Gastroesophageal sphincter (tissue), 4 donors: Measurements from ENCODE around the gene GALNT17. TPM values are rescaled to one million over a fixed set of nuclear protein-coding genes. Genes with fewer than 3 reads are reported as not detected.

ENCODE experiments used
- ATAC-seq: fragments of 150-250 bp; one replicate; pipeline ENCODE4 v1.9.1; 2016; ENCODE audit warnings: mild to moderate bottlenecking, moderate library complexity
- H3K27ac ChIP-seq, 4 donors: fragments of 200-600 bp; sonication (generic) in 3 of 4; 1 replicate in 3 of 4; 2 replicates in 1 of 4; pipeline ENCODE4 v1.5.1; 2016 to 2019
- H3K27me3 ChIP-seq: fragments of 200-600 bp; sonication (generic); one replicate; pipeline ENCODE4 v1.5.1; 2019
- H3K36me3 ChIP-seq, 2 donors: fragments of 200-600 bp; sonication (generic); one replicate each; pipeline ENCODE4 v1.5.1; 2019; ENCODE audit warnings: control low read depth in 1 of 2
- H3K4me1 ChIP-seq, 3 donors: fragments of 200-600 bp; sonication (generic); 1 replicate in 2 of 3; 2 replicates in 1 of 3; pipeline ENCODE4 v1.5.1; 2016 to 2019; ENCODE audit warnings: control low read depth in 2 of 3
- H3K4me3 ChIP-seq, 2 donors: fragments of 200-600 bp; sonication (generic); one replicate each; pipeline ENCODE4 v1.5.1; 2019; ENCODE audit warnings: mild to moderate bottlenecking in 1 of 2, moderate library complexity in 1 of 2
- H3K9me3 ChIP-seq, 3 donors: fragments of 200-600 bp; sonication (generic); one replicate each; pipeline ENCODE4 v1.5.1; 2017 to 2019; ENCODE audit warnings: control low read depth in 2 of 3
- EP300 ChIP-seq: sonication (generic); formaldehyde crosslinking; IDR thresholded peaks from one replicate; pipeline ENCODE4 v1.6.1; 2017; ENCODE audit warnings: antibody characterized with exemption, mild to moderate bottlenecking
- POLR2A ChIP-seq, 2 donors: fragments of 450-650 bp; IDR thresholded peaks; one replicate each; pipeline ENCODE4 v1.6.1; 2017; ENCODE audit warnings: antibody characterized with exemption in 2 of 2, mild to moderate bottlenecking in 2 of 2, moderate library complexity in 1 of 2
- POLR2AphosphoS5 ChIP-seq: sonication (generic); formaldehyde crosslinking; IDR thresholded peaks from one replicate; pipeline ENCODE4 v1.6.1; 2017; ENCODE audit warnings: antibody characterized with exemption
- WGBS, 2 donors: methylation state at CpG; one replicate each; pipeline ENCODE4 v1.1.5; 2018; ENCODE audit warnings: low coverage in 1 of 2; 5-methylcytosine and 5-hydroxymethylcytosine counted together
- total RNA-seq, 4 donors: library from RNA; depleted of rRNA; stranded (reverse); fragments of >200 nt; gene quantifications; one replicate each; pipeline ENCODE4 v1.1.0, GENCODE V29; 2016
- TF ChIP-seq, protein P1 (sequence below), 4 experiments: fragments of 200-600 bp in 2 of 4; fragments of 450-650 bp in 2 of 4; sonication (generic) in 1 of 4; IDR thresholded peaks; one replicate each; pipeline ENCODE4 v1.5.1; 2017 to 2019; ENCODE audit warnings: antibody characterized with exemption in 4 of 4, mild to moderate bottlenecking in 2 of 4, moderate library complexity in 2 of 4

GALNT17 gene
- total RNA-seq, 4 donors from 2014 or later = 16.7 to 93.2 (median 34.8) TPM

DNA sequence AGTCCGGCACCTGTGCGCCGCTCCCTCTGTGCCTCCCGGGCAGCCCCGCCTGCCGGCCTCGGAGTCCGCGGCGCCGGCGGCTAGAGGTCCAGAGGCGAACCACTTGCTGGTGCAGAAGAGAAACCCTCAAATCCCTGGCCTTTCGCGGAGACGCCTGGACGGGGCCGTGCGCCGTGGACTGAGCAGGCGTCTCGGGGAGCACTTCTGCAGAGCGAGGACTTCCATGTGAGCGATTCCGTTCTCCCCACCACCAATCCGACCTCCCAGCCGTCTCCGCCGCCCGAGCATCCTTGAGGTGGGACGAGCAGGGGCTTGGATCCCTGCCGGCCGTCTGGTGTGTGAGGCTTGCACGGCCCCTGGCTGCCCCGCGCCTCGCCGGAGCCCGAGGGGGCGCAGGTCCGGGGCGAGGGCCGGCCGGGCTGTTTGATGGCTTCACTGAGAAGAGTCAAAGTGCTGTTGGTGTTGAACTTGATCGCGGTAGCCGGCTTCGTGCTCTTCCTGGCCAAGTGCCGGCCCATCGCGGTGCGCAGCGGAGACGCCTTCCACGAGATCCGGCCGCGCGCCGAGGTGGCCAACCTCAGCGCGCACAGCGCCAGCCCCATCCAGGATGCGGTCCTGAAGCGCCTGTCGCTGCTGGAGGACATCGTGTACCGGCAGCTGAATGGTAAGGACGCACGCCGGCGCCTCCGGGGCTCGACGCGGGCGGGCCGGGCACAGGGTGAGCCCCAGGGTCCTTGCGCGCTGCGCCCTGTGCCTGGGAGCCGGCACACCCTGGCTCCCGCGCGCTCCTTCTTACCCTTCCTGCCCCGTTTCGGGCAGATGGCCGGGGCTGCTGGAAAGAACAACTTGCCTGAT is 660 bp downstream of the GALNT17 start:
- H3K27ac ChIP-seq = peak overlapping the region in 3 of 4 donors; percentile 80 to 93 (median 85)
- peak; percentile 21 for ATAC-seq

DNA sequence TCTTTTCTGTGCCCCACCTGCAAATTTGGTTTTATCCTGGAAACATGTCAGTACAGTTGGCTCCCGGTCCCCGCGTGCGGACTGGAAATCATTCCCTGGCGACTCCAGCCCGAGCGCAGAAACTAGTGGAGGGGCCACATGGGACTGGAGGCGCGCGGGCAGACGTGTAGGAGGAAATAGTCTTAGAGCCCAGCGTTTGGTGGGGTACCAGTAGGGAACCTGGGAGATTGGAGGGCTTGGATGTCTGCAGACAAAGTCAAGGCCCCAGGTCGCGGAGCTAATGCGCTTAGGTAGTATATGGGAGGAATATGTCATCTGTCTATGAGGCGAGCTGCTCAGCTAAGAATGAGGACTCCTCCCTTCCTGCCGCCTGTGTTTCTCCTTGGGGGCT is 1.3 kb downstream of the GALNT17 start:
- no peaks in the 10 kb centered on the region for H3K9me3 ChIP-seq
- WGBS, 2 donors = 4 to 16% methylated on average over 5 to 10 of the region's 17 CpGs

More for the DNA sequence above, 660 bp downstream of the GALNT17 start:
- Histone ChIP-seq H3K27me3 (peaks cover 22% of the 10 kb centered on the region), H3K4me3 (peak overlapping the region; percentile 53 to 81), H3K36me3 (no peaks in the 10 kb centered on the region), H3K4me1 (peaks cover 0 to 55% (median 0%) of the 10 kb centered on the region in 3 donors), H3K9me3 (no peaks in the 10 kb centered on the region)
- 0% methylated on average over 3 to 7 of the region's 88 CpGs for WGBS, 2 donors
- no peak for TF ChIP-seq POLR2AphosphoS5
- TF ChIP-seq EP300 = no peak
- TF ChIP-seq POLR2A (IDR thresholded peaks at IDR 0.05) = no peak
- TF ChIP-seq, protein P1, sequence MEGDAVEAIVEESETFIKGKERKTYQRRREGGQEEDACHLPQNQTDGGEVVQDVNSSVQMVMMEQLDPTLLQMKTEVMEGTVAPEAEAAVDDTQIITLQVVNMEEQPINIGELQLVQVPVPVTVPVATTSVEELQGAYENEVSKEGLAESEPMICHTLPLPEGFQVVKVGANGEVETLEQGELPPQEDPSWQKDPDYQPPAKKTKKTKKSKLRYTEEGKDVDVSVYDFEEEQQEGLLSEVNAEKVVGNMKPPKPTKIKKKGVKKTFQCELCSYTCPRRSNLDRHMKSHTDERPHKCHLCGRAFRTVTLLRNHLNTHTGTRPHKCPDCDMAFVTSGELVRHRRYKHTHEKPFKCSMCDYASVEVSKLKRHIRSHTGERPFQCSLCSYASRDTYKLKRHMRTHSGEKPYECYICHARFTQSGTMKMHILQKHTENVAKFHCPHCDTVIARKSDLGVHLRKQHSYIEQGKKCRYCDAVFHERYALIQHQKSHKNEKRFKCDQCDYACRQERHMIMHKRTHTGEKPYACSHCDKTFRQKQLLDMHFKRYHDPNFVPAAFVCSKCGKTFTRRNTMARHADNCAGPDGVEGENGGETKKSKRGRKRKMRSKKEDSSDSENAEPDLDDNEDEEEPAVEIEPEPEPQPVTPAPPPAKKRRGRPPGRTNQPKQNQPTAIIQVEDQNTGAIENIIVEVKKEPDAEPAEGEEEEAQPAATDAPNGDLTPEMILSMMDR (IDR thresholded peaks at IDR 0.05) = peak in 1 of 4 experiments; percentile 9

DNA sequence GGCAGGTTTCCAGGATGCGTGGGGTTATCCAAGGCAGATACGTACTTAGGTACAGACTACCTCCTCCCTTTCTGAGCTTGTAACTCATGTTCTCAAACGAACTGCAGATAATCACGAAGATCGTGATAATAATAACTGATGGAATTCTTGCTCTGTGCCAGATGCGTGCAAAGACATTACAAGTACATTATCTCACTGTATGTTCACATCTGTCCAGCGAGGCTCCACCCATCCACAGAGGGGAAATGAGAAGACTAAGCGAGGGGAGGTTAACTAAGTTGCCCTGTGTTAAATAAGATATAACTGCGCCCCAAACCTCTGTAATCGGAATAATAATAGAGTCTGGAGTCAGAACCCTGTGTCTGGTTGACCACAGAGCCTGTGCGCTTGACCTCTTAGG is 1.9 kb downstream of the GALNT17 start:
- Histone ChIP-seq H3K27me3 (peaks cover 22% of the 10 kb centered on the region), H3K9me3 (no peaks in the 10 kb centered on the region), H3K27ac (peak overlapping the region in 1 of 4 donors; percentile 93), H3K4me1 (peaks cover 0 to 55% (median 0%) of the 10 kb centered on the region in 3 donors), H3K36me3 (no peaks in the 10 kb centered on the region), H3K4me3 (peak overlapping the region; percentile 53 to 81)
- no peak for ATAC-seq
- no peak for TF ChIP-seq POLR2AphosphoS5
- TF ChIP-seq, protein P1 (IDR thresholded peaks at IDR 0.05) = no peak
- TF ChIP-seq POLR2A (IDR thresholded peaks at IDR 0.05) = no peak
- WGBS, 2 donors = 65 to 80% methylated on average over 9 to 10 of the region's 11 CpGs

More for the DNA sequence above, 1.3 kb downstream of the GALNT17 start:
- peak overlapping the region; percentile 53 to 81 for H3K4me3 ChIP-seq
- H3K4me1 ChIP-seq = peaks cover 0 to 55% (median 0%) of the 10 kb centered on the region in 3 donors
- TF ChIP-seq POLR2A (IDR thresholded peaks at IDR 0.05) (no peak), EP300 (no peak), POLR2AphosphoS5 (no peak)
- TF ChIP-seq, protein P1 (IDR thresholded peaks at IDR 0.05) = no peak
- peaks cover 22% of the 10 kb centered on the region for H3K27me3 ChIP-seq
- H3K36me3 ChIP-seq = no peaks in the 10 kb centered on the region
- H3K27ac ChIP-seq = peak overlapping the region in 3 of 4 donors; percentile 80 to 93 (median 85)
- no peak for ATAC-seq

DNA sequence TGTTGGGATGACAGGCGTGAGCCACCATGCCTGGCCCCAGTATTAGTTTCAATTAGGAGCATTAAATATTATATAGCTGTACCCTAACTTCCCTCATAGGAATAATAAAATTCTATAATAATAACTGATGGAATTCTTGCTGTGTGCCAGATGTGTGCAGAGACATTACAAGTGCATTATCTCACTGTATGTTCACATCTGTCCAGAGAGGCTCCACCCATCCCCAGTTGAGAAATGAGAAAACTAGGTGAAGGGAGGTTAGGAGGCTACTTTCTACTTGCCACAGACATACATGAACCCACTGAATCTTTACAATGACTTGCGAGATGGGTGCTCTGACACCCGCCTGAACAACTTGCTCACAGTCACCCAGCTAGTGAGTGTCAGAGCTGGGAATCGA is 3.2 kb downstream of the GALNT17 start:
- H3K9me3 ChIP-seq = no peaks in the 10 kb centered on the region
- peak overlapping the region in 2 of 4 donors; percentile 30 to 49 for H3K27ac ChIP-seq
- H3K36me3 ChIP-seq = peaks cover 0 to 2% of the 10 kb centered on the region in 2 donors
- TF ChIP-seq POLR2A (IDR thresholded peaks at IDR 0.05) = no peak
- no peak for TF ChIP-seq EP300
- TF ChIP-seq POLR2AphosphoS5 = no peak
- TF ChIP-seq, protein P1 (IDR thresholded peaks at IDR 0.05) = no peak
- 89% methylated on average over 1 of the region's 4 CpGs; no CpG with 5 or more reads in 1 of the 2 donors for WGBS, 2 donors
- ATAC-seq = no peak
- H3K27me3 ChIP-seq = peaks cover 22% of the 10 kb centered on the region
- no peak overlapping the region for H3K4me3 ChIP-seq
- peaks cover 0 to 55% (median 0%) of the 10 kb centered on the region in 3 donors for H3K4me1 ChIP-seq
